SU-DHL-6 (cell line): Measurements from ENCODE around the gene CYBC1.

Source experiments
- H2AFZ ChIP-seq: fragments of 200-600 bp; sonication (generic); 2 replicates; pipeline ENCODE4 v1.6.1; 2014; ENCODE audit warnings: low read depth, mild to moderate bottlenecking, moderate library complexity, mixed read lengths, antibody characterized with exemption, low read length; ENCODE audit not compliant: severe bottlenecking
- H3F3A ChIP-seq: fragments of 200-600 bp; shearing (Covaris generic); 2 replicates; pipeline ENCODE4 v1.6.0; 2016; ENCODE audit warnings: antibody characterized with exemption, mild to moderate bottlenecking; ENCODE audit not compliant: insufficient read depth
- H3K27ac ChIP-seq: fragments of 200-600 bp; sonication (generic); 2 replicates; pipeline ENCODE4 v1.5.1; 2016; ENCODE audit warnings: low read depth, mild to moderate bottlenecking, low read length, moderate library complexity, mixed read lengths
- H3K27me3 ChIP-seq: fragments of 200-600 bp; sonication (generic), shearing (Covaris generic); 2 replicates; pipeline ENCODE4 v1.6.0; 2014; ENCODE audit warnings: mild to moderate bottlenecking, low read length
- H3K36me3 ChIP-seq: fragments of 200-600 bp; sonication (generic); 2 replicates; pipeline ENCODE4 v1.6.1; 2014; ENCODE audit warnings: mild to moderate bottlenecking, low read length, mixed read lengths
- H3K4me2 ChIP-seq: fragments of 300-600, 200-600 bp; shearing (Covaris generic), sonication (generic); 2 replicates; pipeline ENCODE4 v1.6.0; 2014; ENCODE audit warnings: low read length, low read depth, mild to moderate bottlenecking; ENCODE audit not compliant: poor library complexity, severe bottlenecking
- H3K4me3 ChIP-seq: fragments of 200-600 bp; sonication (generic); 2 replicates; pipeline ENCODE4 v1.5.1; 2014; ENCODE audit warnings: antibody characterized with exemption, low read length, mild to moderate bottlenecking, mixed read lengths; ENCODE audit not compliant: insufficient read depth, poor library complexity, severe bottlenecking
- H3K79me2 ChIP-seq: fragments of 200-600 bp; sonication (generic); 2 replicates; pipeline ENCODE4 v1.6.1; 2014; ENCODE audit warnings: mild to moderate bottlenecking, low read length, moderate library complexity; ENCODE audit not compliant: insufficient read depth
- H3K9ac ChIP-seq: fragments of 200-600 bp; sonication (generic); 2 replicates; pipeline ENCODE4 v1.7.0; 2014; ENCODE audit warnings: mild to moderate bottlenecking, low read length
- H3K9me2 ChIP-seq: fragments of 200-600 bp; sonication (generic); replicated peaks from 2 replicates; pipeline ENCODE4 v1.6.1; 2014; ENCODE audit warnings: low read length; ENCODE audit not compliant: insufficient read depth
- H3K9me3 ChIP-seq: fragments of 200-600 bp; sonication (generic); 2 replicates; pipeline ENCODE4 v1.6.1; 2014; ENCODE audit warnings: low read length, mixed read lengths; ENCODE audit not compliant: insufficient read depth
- H4K20me1 ChIP-seq: fragments of 200-600 bp; sonication (generic); 2 replicates; pipeline ENCODE4 v1.6.1; 2014; ENCODE audit warnings: low read depth, mild to moderate bottlenecking, antibody characterized with exemption, low read length, moderate library complexity, mixed read lengths
- CTCF ChIP-seq: fragments of 200-600 bp; sonication (generic); IDR thresholded peaks from one replicate; pipeline ENCODE4 v1.5.1; 2017; ENCODE audit warnings: antibody characterized with exemption, mild to moderate bottlenecking, low read length, moderate library complexity; ENCODE audit not compliant: insufficient read depth, poor library complexity, severe bottlenecking
- EZH2phosphoT487 ChIP-seq: fragments of 200-600 bp; sonication (generic), shearing (Covaris generic); conservative IDR thresholded peaks from 2 replicates; pipeline ENCODE4 v1.6.1; 2018; ENCODE audit warnings: mild to moderate bottlenecking, antibody characterized with exemption, low read length, moderate library complexity, mixed read lengths

CYBC1 gene

DNA sequence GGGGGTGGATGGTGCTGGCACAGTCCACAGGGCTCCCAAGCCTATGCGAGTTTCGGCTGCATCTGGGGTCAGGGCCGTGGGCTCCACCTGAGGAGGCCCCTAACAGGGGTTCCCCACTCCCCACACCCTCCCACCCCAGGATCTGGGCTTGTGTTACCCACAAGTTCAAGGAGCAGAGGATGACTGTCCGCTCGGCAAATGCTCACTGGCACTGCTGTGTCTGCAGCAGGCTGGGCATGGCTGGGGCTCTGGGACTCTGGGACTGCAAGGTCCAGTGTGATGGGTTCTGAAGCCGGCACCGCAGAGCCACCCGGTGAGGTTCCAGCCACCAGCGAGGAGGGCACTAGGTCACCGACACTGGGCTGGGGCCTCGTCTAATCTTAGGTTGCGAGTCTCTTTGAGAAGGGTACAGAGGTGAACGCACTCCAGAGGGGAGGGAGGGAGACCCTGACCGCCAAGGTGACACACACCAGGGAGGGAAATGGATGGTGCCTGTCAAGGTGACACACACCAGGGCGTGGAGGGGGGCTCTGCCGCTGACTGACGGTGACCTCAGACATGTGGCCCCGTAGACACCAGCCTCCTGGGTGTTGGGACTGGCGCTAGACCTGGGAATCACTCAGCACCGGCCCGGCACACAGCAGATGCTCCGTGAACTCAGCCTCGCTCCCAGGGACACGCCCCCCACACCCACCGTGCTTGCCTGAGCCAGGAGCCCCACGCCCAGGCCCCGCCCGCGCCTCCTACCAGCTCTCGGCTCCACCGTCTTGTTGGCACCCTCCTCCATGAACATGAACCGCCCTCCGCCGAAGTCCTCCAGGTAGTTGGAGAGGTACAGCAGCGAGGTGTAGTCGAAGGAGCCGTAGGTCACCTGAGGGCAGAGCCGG lies 52.9 kb downstream of the CYBC1 start:
- Histone ChIP-seq H4K20me1 (no peaks in the 10 kb centered on the region), H3K27me3 (no peaks in the 10 kb centered on the region), H2AFZ (no peak overlapping the region), H3K4me2 (no peak overlapping the region), H3K9me3 (no peaks in the 10 kb centered on the region), H3F3A (no peaks in the 10 kb centered on the region), H3K79me2 (no peaks in the 10 kb centered on the region), H3K36me3 (no peaks in the 10 kb centered on the region), H3K9me2 (no peaks in the 10 kb centered on the region), H3K9ac (no peak overlapping the region), H3K27ac (no peak overlapping the region), H3K4me3 (no peak overlapping the region)
- TF ChIP-seq CTCF: no peak
- TF ChIP-seq EZH2phosphoT487: no peak

DNA sequence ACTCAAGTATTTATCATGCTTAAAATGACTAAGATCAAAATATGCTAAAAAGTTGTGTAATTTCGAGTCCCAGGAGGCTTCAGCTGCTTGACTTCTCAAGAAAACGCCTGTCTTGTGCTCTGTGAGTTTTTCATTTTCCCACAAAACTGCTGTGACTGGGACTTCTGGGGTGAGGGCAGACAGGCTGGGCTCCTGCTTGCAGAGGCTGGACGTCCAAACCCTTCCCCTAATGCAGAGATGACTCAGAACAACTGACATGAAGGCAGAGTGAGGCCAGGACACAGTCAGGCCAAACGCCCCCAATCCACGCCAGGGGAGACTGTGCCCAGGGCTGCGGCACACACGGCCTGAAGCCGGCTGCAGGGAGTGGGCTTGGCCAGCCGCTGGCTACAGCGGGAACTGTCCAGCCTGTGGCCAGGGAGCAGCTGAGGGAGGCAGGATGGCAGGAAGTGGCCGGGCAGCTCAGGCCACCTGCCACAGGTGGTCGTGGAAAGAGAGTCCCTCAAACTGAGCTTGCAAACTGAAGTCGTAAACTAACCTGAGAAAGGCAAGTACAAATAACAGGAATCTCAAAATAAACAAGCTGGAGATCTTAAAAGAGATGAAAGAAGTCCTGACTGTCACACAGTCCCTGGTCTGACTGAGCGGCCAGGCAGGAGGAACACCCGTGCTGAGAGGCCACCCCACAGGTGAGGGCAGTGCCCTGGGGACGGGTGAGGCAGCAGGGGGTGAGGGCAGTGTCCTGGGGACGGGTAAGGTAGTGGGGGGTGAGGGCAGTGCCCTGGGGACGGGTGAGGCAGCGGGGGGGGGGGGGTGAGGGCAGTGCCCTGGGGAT lies 53.7 kb downstream of the CYBC1 start:
- Histone ChIP-seq H3K9me3 (no peaks in the 10 kb centered on the region), H3F3A (no peaks in the 10 kb centered on the region), H3K36me3 (no peaks in the 10 kb centered on the region), H3K4me3 (no peak overlapping the region), H3K79me2 (no peaks in the 10 kb centered on the region), H4K20me1 (no peaks in the 10 kb centered on the region), H3K4me2 (no peak overlapping the region), H3K9ac (no peak overlapping the region), H3K27me3 (no peaks in the 10 kb centered on the region), H3K9me2 (no peaks in the 10 kb centered on the region), H2AFZ (no peak overlapping the region), H3K27ac (no peak overlapping the region)
- TF ChIP-seq EZH2phosphoT487: no peak
- no peak for TF ChIP-seq CTCF

DNA sequence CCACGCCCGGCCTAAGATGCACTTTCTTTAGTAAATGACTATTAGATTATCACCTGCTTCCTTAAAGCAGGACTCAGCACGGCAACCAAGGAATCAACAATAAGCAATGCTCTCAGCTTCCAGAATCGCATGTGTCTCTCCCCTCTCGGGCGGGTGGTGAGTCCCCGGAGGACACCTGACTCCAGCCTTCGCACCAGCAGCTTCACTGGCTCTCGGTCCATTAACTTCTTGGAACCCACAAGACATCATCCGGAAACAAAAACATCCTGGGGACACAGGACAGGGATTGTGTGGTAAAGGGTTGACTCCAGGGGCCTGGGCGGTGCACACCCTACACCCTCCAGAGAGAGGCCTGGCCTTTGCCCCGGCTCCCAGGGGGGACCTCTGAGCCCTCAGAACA lies 56.3 kb downstream of the CYBC1 start:
- Histone ChIP-seq H2AFZ (no peak overlapping the region), H3K9ac (no peak overlapping the region), H3K36me3 (no peaks in the 10 kb centered on the region), H3K9me2 (no peaks in the 10 kb centered on the region), H3K4me2 (no peak overlapping the region), H3K9me3 (no peaks in the 10 kb centered on the region), H3K27ac (no peak overlapping the region), H3F3A (no peaks in the 10 kb centered on the region), H4K20me1 (no peaks in the 10 kb centered on the region), H3K4me3 (no peak overlapping the region), H3K27me3 (no peaks in the 10 kb centered on the region), H3K79me2 (no peaks in the 10 kb centered on the region)
- TF ChIP-seq EZH2phosphoT487 (no peak), CTCF (no peak)
